ENCODE data around the gene TMEM95. TPM values are rescaled to one million over a fixed set of nuclear protein-coding genes. Genes with fewer than 3 reads are reported as not detected.
"Not testable (repeated sequence)": the region's sequence is repeated elsewhere in the genome, so short reads cannot be mapped to it uniquely, and the experiment has no call there.

The TMEM95 gene
- total RNA-seq, 2 experiments from 2014 or later = not detected

- no peaks in the 10 kb centered on the region for H3K27me3 Mint-ChIP-seq
- H3K27ac Mint-ChIP-seq = peak within 1 kb of the TSS; percentile 80
- peak; percentile 85 for DNase-seq
- H3K36me3 Mint-ChIP-seq = peaks cover 28% of the 10 kb centered on the region
- H3K4me3 Mint-ChIP-seq = peak within 1 kb of the TSS; percentile 86
- no peaks in the 10 kb centered on the region for H3K9me3 Mint-ChIP-seq
- peaks cover 45% of the 10 kb centered on the region for H3K4me1 Mint-ChIP-seq
Observed at GRCh38 chr17:7351665-7352502, 3.1 kb upstream of the TMEM95 start, which contains the start of gene KCTD11. KCTD11 (plus strand) TSS chr17:7352162.

- no peak for DNase-seq
- peaks cover 45% of the 10 kb centered on the region for H3K4me1 Mint-ChIP-seq
- H3K4me3 Mint-ChIP-seq = peak overlapping the region; percentile 86
- peaks cover 28% of the 10 kb centered on the region for H3K36me3 Mint-ChIP-seq
- no peaks in the 10 kb centered on the region for H3K27me3 Mint-ChIP-seq
- H3K27ac Mint-ChIP-seq = peak overlapping the region; percentile 47
- no peaks in the 10 kb centered on the region for H3K9me3 Mint-ChIP-seq
Observed at GRCh38 chr17:7352503-7352889, 2.5 kb upstream of the TMEM95 start.

- H3K4me1 Mint-ChIP-seq = peaks cover 45% of the 10 kb centered on the region
- H3K36me3 Mint-ChIP-seq = peaks cover 28% of the 10 kb centered on the region
- H3K27ac Mint-ChIP-seq = peak overlapping the region; percentile 47
- H3K9me3 Mint-ChIP-seq = no peaks in the 10 kb centered on the region
- no peak for DNase-seq
- peak overlapping the region; percentile 86 for H3K4me3 Mint-ChIP-seq
- no peaks in the 10 kb centered on the region for H3K27me3 Mint-ChIP-seq
Observed at GRCh38 chr17:7352910-7353635, 1.9 kb upstream of the TMEM95 start.

- Mint-ChIP-seq H3K9me3 (no peaks in the 10 kb centered on the region), H3K27me3 (no peaks in the 10 kb centered on the region), H3K36me3 (peaks cover 22% of the 10 kb centered on the region), H3K4me1 (peaks cover 42% of the 10 kb centered on the region), H3K27ac (peak overlapping the region; percentile 57), H3K4me3 (peak overlapping the region; percentile 11)
- peak; percentile 46 for DNase-seq
Observed at GRCh38 chr17:7354262-7354843, 603 bp upstream of the TMEM95 start.

- no peak for DNase-seq
- Mint-ChIP-seq H3K9me3 (no peaks in the 10 kb centered on the region), H3K4me3 (no peak overlapping the region), H3K36me3 (peaks cover 13% of the 10 kb centered on the region), H3K4me1 (peaks cover 33% of the 10 kb centered on the region), H3K27me3 (no peaks in the 10 kb centered on the region), H3K27ac (no peak overlapping the region)
Observed at GRCh38 chr17:7355573-7355972, 617 bp downstream of the TMEM95 start.

GRCh38 chr17:7356072-7356549, 1.2 kb downstream of the TMEM95 start:
- Mint-ChIP-seq H3K27me3 (no peaks in the 10 kb centered on the region), H3K4me3 (no peak overlapping the region), H3K27ac (no peak overlapping the region)

GRCh38 chr17:7356756-7357155, 1.8 kb downstream of the TMEM95 start:
- Mint-ChIP-seq H3K4me1 (peaks cover 24% of the 10 kb centered on the region), H3K27me3 (no peaks in the 10 kb centered on the region), H3K27ac (no peak overlapping the region), H3K9me3 (no peaks in the 10 kb centered on the region), H3K4me3 (no peak overlapping the region), H3K36me3 (peaks cover 4% of the 10 kb centered on the region)
- no peak for DNase-seq

More at GRCh38 chr17:7356072-7356549, 1.2 kb downstream of the TMEM95 start:
- Mint-ChIP-seq H3K36me3 (peaks cover 7% of the 10 kb centered on the region), H3K4me1 (peaks cover 27% of the 10 kb centered on the region), H3K9me3 (no peaks in the 10 kb centered on the region)
- DNase-seq = peak; percentile 87

- H3K4me1 Mint-ChIP-seq = peaks cover 22% of the 10 kb centered on the region
- no peaks in the 10 kb centered on the region for H3K27me3 Mint-ChIP-seq
- H3K27ac Mint-ChIP-seq = no peak overlapping the region
- H3K4me3 Mint-ChIP-seq = no peak overlapping the region
- no peak for DNase-seq
- peaks cover 3% of the 10 kb centered on the region for H3K36me3 Mint-ChIP-seq
- H3K9me3 Mint-ChIP-seq = no peaks in the 10 kb centered on the region
Observed at GRCh38 chr17:7357381-7357780, 2.4 kb downstream of the TMEM95 start.

GRCh38 chr17:7361906-7362305, 7.0 kb downstream of the TMEM95 start:
- no peak for DNase-seq
- H3K36me3 Mint-ChIP-seq = no peaks in the 10 kb centered on the region
- no peak overlapping the region for H3K27ac Mint-ChIP-seq
- no peaks in the 10 kb centered on the region for H3K4me1 Mint-ChIP-seq
- H3K9me3 Mint-ChIP-seq = no peaks in the 10 kb centered on the region
- H3K27me3 Mint-ChIP-seq = no peaks in the 10 kb centered on the region
- no peak overlapping the region for H3K4me3 Mint-ChIP-seq

GRCh38 chr17:7363311-7363710, 8.4 kb downstream of the TMEM95 start:
- no peaks in the 10 kb centered on the region for H3K27me3 Mint-ChIP-seq
- no peaks in the 10 kb centered on the region for H3K9me3 Mint-ChIP-seq
- DNase-seq = no peak
- no peak overlapping the region for H3K4me3 Mint-ChIP-seq
- H3K4me1 Mint-ChIP-seq = no peaks in the 10 kb centered on the region
- H3K36me3 Mint-ChIP-seq = no peaks in the 10 kb centered on the region
- no peak overlapping the region for H3K27ac Mint-ChIP-seq

- not testable (repeated sequence) for H3K4me1 Mint-ChIP-seq, DNase-seq, H3K9me3 Mint-ChIP-seq, H3K4me3 Mint-ChIP-seq, H3K27me3 Mint-ChIP-seq, H3K36me3 Mint-ChIP-seq, H3K27ac Mint-ChIP-seq
Observed at GRCh38 chr17:7365963-7366362, 11.0 kb downstream of the TMEM95 start.

- no peaks in the 10 kb centered on the region for H3K4me1 Mint-ChIP-seq
- H3K27me3 Mint-ChIP-seq = no peaks in the 10 kb centered on the region
- no peaks in the 10 kb centered on the region for H3K36me3 Mint-ChIP-seq
- no peak overlapping the region for H3K4me3 Mint-ChIP-seq
- no peaks in the 10 kb centered on the region for H3K9me3 Mint-ChIP-seq
- no peak for DNase-seq
- H3K27ac Mint-ChIP-seq = no peak overlapping the region
Observed at GRCh38 chr17:7367083-7367482, 12.1 kb downstream of the TMEM95 start.

GRCh38 chr17:7367918-7368598, 13.1 kb downstream of the TMEM95 start:
- H3K36me3 Mint-ChIP-seq = no peaks in the 10 kb centered on the region
- no peaks in the 10 kb centered on the region for H3K4me1 Mint-ChIP-seq
- H3K27ac Mint-ChIP-seq = no peak overlapping the region
- no peak overlapping the region for H3K4me3 Mint-ChIP-seq
- H3K9me3 Mint-ChIP-seq = no peaks in the 10 kb centered on the region
- no peak for DNase-seq
- H3K27me3 Mint-ChIP-seq = no peaks in the 10 kb centered on the region

GRCh38 chr17:7368599-7368994, 13.6 kb downstream of the TMEM95 start:
- H3K4me1 Mint-ChIP-seq, H3K36me3 Mint-ChIP-seq, H3K9me3 Mint-ChIP-seq, H3K27ac Mint-ChIP-seq, DNase-seq, H3K4me3 Mint-ChIP-seq, H3K27me3 Mint-ChIP-seq: not testable (repeated sequence)

GRCh38 chr17:7369825-7370224, 14.9 kb downstream of the TMEM95 start:
- no peak for DNase-seq
- Mint-ChIP-seq H3K36me3 (no peaks in the 10 kb centered on the region), H3K27me3 (peaks cover 6% of the 10 kb centered on the region), H3K4me3 (no peak overlapping the region), H3K4me1 (no peaks in the 10 kb centered on the region), H3K27ac (no peak overlapping the region), H3K9me3 (no peaks in the 10 kb centered on the region)

Measured in activated naive CD8-positive, alpha-beta T cell treated with anti-CD3 and anti-CD28 coated beads for 36 hours (primary cell).